NCI-H2029 treated with DMSO at 0.1 percent for 48 hours (cell line): Measurements from ENCODE around the gene FMO2.
"Not testable (repeated sequence)": the region's sequence is repeated elsewhere in the genome, so short reads cannot be mapped to it uniquely, and the experiment has no call there.

Experiments
- DNase-seq: peaks from one replicate; lab custom pipeline; 2025; lab: John Stamatoyannopoulos, UW

FMO2 gene

GRCh38 chr1:171219346-171220080 is 34.4 kb downstream of the FMO2 start:
- no peak for DNase-seq

- DNase-seq: no peak
Measured at GRCh38 chr1:171220081-171220420, 35.0 kb downstream of the FMO2 start.

- DNase-seq: no peak
Measured at GRCh38 chr1:171220581-171221054, 35.5 kb downstream of the FMO2 start.

- no peak for DNase-seq
Measured at GRCh38 chr1:171221665-171222591, 36.8 kb downstream of the FMO2 start.

GRCh38 chr1:171222936-171223335 is 37.8 kb downstream of the FMO2 start:
- no peak for DNase-seq

- not testable (repeated sequence) for DNase-seq
Measured at GRCh38 chr1:171224257-171224656, 39.2 kb downstream of the FMO2 start.

GRCh38 chr1:171226747-171227370 is 41.8 kb downstream of the FMO2 start:
- no peak for DNase-seq

- DNase-seq: no peak
Measured at GRCh38 chr1:171231326-171231725, 46.2 kb downstream of the FMO2 start.

GRCh38 chr1:171233183-171233582 is 48.1 kb downstream of the FMO2 start:
- no peak for DNase-seq

GRCh38 chr1:171236231-171236630 is 51.1 kb downstream of the FMO2 start:
- not testable (repeated sequence) for DNase-seq

GRCh38 chr1:171243878-171244277 is 58.8 kb downstream of the FMO2 start:
- no peak for DNase-seq

- no peak for DNase-seq
Measured at GRCh38 chr1:171245458-171246064, 60.5 kb downstream of the FMO2 start.

- DNase-seq: no peak
Measured at GRCh38 chr1:171247501-171247900, 62.4 kb downstream of the FMO2 start.

- no peak for DNase-seq
Measured at GRCh38 chr1:171248302-171248701, 63.2 kb downstream of the FMO2 start, which contains the start of gene FMO1. Gene FMO1, plus strand, starts transcription at chr1:171248494. Its CDS starts 9,594 bp downstream, at chr1:171258088.

- no peak for DNase-seq
Measured at GRCh38 chr1:171248841-171249240, 63.7 kb downstream of the FMO2 start.

GRCh38 chr1:171250263-171250662 is 65.2 kb downstream of the FMO2 start:
- DNase-seq: no peak

- DNase-seq: no peak
Measured at GRCh38 chr1:171251042-171251951, 66.2 kb downstream of the FMO2 start.

GRCh38 chr1:171251952-171252300 is 66.8 kb downstream of the FMO2 start:
- no peak for DNase-seq

GRCh38 chr1:171252482-171252881 is 67.4 kb downstream of the FMO2 start:
- DNase-seq: no peak

GRCh38 chr1:171254859-171255258 is 69.8 kb downstream of the FMO2 start:
- DNase-seq: no peak
